LHCN-M2 (cell line): Measurements from ENCODE around the gene PBLD. TPM values are rescaled to one million over a fixed set of nuclear protein-coding genes. Genes with fewer than 3 reads are reported as not detected.

Experiments used
- DNase-seq: peaks from one replicate; pipeline ENCODE4 v3.0.0-alpha.2; 2012; ENCODE audit warnings: low read depth
- total RNA-seq: library from RNA; depleted of rRNA; stranded (reverse); fragments of >200 nt; gene quantifications from 2 replicates; pipeline ENCODE4 v1.2.3, GENCODE V29; 2014; rRNA removed

The PBLD gene
- total RNA-seq, 1 experiment from 2014 or later = 6.8 TPM

- no peak for DNase-seq
Observed at GRCh38 chr10:68238371-68238770, 94.4 kb downstream of the PBLD start.

- DNase-seq = no peak
Observed at GRCh38 chr10:68237173-68237572, 95.6 kb downstream of the PBLD start.

- no peak for DNase-seq
Observed at GRCh38 chr10:68235581-68235980, 97.1 kb downstream of the PBLD start.

- no peak for DNase-seq
Observed at GRCh38 chr10:68235111-68235510, 97.6 kb downstream of the PBLD start.

- DNase-seq = no peak
Observed at GRCh38 chr10:68233046-68233445, 99.7 kb downstream of the PBLD start.

Other genes starting within 250 kb of the PBLD start
- 31.8 and 32.7 TPM in 2 replicates for gene MYPN, start 223.4 kb downstream of the PBLD start, total RNA-seq
- 0.11 TPM in 1 of 2 replicates, not detected in the other for gene ATOH7, start 100.8 kb downstream of the PBLD start, total RNA-seq
- 20.0 and 36.6 TPM in 2 replicates for gene HNRNPH3, start 864 bp downstream of the PBLD start, total RNA-seq
- 14.0 and 19.1 TPM in 2 replicates for gene RUFY2, start 74.3 kb upstream of the PBLD start, total RNA-seq
- 16.0 and 19.4 TPM in 2 replicates for gene DNA2, start 139.0 kb upstream of the PBLD start, total RNA-seq
- gene SLC25A16, start 194.6 kb upstream of the PBLD start, total RNA-seq = 9.7 and 11.7 TPM in 2 replicates
- 2.9 and 3.2 TPM in 2 replicates for gene TET1, start 227.4 kb upstream of the PBLD start, total RNA-seq